IPS-NIHi7 (cell line): ENCODE data around the gene EFS.
"Not testable (repeated sequence)": the region's sequence is repeated elsewhere in the genome, so short reads cannot be mapped to it uniquely, and the experiment has no call there.

Experiments used
- DNase-seq: peaks from one replicate; pipeline ENCODE4 v3.0.0; 2012; ENCODE audit warnings: mixed read lengths; ENCODE audit errors: extremely low spot score

Gene EFS

DNA sequence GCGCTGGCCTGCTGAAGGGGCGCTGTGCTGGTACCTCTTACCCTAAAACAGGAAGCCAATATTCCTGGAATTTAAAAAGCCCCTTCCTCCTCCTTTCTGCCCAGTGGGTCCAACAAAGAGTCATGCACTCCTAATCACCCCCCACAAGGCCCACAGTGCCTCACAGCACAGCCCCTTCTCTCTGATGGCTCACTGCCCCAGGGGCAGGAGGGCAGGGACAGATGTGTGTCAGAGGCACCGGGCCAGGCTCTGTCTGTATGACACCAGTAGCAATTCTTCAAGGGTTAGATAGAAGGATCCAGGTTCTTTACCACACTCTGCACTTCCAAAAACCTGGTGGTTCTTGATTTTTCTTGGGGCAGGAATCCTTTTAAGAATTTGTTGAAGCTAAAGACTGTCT lies 34.2 kb upstream of the EFS start:
- DNase-seq, result no peak

GRCh38 chr14:23398348-23398747 lies 33.4 kb upstream of the EFS start:
- DNase-seq, result no peak

DNA sequence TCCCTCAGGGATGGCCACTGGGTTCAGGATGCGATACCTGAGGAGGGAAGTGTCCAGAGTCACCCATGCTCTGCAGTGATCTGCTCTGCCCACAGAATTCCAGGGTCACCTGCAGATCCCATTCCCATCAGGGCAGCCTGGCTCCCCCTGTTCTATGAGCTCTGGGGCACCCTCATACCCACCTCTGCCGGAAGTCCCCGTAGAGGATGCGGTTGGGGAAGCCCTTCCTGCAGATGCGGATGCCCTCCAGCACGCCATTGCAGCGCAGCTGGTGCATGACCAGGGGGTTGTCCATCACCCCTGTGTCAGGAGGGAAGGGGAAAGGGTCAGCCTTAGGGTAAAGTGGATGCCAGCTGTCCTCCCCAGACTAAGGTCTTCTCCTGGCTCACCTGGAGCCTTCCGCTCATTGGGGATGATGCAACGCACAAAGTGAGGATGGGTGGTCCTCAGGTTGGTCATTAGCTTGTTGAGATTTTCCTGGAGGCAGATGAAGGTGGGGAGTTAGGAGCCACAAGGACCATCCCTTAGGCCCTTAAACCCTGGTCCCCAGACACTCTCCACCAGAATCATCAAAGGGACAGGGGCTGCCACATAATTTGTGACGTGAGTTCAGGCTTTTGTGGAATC lies 31.9 kb upstream of the EFS start:
- DNase-seq, result no peak

DNA sequence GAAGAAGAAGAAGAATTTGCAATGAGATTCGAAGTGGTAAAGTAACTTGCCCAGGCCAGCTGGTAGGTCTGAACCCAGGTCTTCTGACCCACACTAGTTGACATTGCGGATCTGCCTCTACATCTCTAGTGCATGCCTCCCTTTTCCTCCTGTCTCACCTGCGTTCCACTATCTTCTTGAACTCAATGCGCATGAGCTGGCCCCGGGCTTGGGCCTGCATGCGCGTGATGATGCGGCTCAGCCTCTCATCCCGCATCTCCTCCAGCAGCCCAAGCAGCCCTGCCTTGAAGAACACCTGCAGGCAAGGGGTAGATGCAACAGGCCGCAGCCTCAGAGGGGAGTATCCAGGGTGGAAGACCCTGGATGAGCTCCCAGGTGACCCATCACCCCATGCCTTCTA lies 31.2 kb upstream of the EFS start:
- no peak for DNase-seq

DNA sequence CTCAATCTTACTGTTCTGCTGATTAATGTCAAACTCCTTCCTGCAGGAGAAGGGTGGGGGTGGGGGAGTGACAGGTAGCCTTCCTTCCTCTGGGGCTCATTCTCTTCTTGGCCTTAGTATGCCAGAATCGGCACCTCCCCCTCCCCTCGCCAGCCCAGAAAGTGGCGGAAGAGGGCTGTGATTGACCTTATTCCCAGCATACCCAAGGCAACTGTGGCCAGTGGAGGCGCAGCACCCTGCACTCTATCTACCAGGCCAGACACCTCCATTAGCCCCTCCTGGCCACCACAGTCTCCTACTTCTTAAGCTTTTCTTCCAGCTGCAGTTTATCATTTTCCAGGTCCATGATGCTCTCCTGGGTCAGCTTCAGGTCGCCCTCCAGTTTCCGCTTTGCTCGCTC lies 27.6 kb upstream of the EFS start:
- DNase-seq, result no peak

- DNase-seq, result not testable (repeated sequence)
Measured at GRCh38 chr14:23389871-23390270, 24.9 kb upstream of the EFS start.

- no peak for DNase-seq
Measured at GRCh38 chr14:23389396-23389795, 24.4 kb upstream of the EFS start.

DNA sequence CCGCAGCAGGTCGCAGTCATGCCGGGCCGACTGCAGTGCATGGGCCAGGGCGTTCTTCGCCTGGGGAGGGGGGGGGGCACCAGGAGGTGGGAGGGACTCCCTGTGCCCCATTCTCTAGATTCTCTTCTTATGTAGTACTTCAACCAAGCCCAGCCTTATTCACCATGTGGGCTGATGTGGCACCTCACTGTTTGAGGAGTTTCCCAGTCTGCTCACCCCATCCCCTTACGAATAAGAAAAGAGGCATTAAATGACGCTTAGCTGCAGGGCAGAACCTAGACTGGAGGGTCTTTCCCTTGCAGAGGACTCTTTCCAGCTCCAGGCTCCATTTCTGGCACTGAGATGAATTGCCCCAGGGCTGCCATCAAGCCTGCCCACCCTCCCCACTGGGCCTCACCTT lies 24.0 kb upstream of the EFS start:
- DNase-seq, result no peak

- DNase-seq, result no peak
Measured at GRCh38 chr14:23387916-23388882, 23.2 kb upstream of the EFS start.

DNA sequence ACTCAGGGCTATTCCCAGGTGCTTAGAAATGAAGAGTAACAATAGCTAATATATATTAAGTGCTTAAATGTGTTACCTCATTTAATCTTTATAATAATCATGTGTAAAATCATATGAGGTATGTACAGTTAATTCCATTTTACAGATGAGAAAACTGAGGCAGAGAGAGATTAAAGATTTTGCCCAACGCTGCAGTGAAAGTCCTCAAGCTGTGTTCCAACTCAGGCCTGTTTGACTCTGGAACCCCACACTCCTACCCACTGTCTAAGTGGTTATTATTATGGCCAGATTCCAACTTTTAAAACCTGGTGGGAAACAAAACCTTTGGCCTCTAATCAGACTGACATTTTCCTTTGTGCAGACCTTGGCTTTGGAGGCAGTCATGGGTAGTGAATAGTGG lies 22.0 kb upstream of the EFS start:
- DNase-seq, result no peak

DNA sequence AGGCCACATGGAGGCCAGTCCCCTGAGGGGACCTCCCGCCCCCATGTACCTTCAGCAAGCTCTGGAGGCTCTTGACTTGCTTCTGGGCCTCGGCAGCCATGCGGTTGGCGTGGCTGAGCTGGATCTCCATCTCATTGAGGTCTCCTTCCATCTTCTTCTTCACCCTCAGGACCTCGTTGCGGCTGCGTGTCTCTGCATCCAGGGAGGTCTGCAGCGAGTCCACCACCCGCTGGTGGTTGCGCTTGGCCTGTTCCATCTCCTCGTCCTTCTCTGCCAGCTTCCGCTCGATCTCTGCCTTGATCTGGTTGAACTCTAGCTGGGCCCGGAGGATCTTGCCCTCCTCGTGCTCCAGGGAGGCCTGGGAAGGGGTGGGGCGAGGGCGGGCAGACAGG lies 21.3 kb upstream of the EFS start:
- not testable (repeated sequence) for DNase-seq

DNA sequence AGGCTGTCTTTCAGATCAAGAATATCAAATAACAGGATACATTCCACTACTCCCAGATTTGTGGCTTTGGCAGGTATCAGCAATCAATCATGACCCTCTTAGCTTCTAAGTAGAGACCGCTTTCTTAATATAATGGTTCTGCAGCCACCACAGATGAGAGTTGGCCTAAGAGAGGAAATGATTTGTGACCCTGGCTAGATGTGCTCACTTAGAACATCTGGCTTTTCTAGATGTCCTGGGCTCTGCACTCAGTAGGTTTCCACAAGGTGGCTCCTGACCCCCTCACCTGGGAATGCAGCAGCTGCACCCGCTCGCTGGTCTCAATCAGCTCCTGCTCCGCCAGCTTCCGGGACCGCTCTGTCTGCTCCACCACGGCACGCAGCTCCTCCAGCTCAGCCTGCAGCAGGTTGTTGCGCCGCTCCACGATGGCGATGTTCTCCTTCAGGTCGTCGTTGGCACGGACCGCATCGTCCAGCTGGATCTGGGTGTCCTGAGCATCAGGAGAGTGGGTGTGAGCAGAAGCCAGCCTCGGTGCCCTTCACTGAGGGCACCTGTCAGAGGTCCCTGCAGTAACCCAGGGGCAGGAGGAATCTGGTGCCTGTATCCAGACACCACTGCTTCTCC lies 20.8 kb upstream of the EFS start:
- DNase-seq, result no peak

- DNase-seq, result no peak
Measured at GRCh38 chr14:23385244-23385641, 20.3 kb upstream of the EFS start.

GRCh38 chr14:23384364-23385080 lies 19.6 kb upstream of the EFS start:
- no peak for DNase-seq

DNA sequence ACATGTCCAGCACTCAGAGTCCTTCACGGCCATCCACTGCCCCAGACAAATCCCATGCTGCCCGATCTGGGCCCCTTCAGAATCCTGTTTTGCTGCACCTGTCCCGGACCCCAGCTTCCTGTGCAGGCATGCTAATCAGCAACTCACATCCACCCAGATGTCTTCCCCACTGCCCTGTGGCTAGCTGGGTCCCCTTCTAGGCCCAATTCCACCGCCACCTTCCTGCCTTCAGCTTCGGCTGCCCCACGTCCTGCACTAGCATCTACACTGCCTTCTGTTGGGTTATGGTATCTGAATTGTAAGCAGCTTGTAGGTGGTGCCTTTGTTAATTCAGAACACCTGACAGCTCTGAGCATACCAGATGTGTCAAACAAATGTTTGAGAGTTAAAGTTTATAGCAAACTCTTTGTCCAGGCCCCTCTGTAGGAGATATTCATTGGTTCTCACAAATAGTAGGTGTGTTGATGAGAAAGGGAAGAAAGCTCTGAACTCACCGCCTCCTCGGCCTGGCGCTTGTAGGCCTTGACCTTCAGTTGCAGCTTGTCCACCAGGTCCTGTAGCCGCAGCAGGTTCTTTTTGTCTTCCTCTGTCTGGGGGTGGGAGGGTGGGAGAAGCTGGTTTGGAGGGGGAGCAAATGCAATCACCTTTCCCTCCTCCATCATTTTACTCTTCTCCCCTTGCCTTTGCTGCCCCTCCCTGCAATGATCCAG lies 17.9 kb upstream of the EFS start:
- DNase-seq, result no peak

- DNase-seq, result no peak
Measured at GRCh38 chr14:23382276-23382675, 17.3 kb upstream of the EFS start.

DNA sequence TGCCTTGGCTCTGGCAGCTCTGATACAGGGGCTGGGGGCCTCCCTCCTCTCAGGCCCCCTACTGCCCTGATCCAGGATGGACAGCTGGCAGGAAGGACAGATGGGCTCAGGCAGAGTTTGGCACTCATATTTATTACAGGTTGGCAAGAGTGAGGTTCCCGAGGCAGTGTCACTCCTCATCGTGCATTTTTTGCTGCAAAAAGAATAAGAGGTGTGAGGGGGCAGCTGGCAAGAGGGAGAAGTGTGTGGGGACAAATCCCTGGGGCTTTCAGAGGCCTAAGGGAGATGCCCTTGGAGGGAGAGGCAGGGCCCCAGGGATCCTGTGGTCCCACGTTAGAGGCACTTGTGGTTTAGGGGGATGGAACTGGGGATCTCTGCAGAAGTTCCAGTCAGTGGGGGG lies 16.9 kb upstream of the EFS start:
- DNase-seq, result no peak

DNA sequence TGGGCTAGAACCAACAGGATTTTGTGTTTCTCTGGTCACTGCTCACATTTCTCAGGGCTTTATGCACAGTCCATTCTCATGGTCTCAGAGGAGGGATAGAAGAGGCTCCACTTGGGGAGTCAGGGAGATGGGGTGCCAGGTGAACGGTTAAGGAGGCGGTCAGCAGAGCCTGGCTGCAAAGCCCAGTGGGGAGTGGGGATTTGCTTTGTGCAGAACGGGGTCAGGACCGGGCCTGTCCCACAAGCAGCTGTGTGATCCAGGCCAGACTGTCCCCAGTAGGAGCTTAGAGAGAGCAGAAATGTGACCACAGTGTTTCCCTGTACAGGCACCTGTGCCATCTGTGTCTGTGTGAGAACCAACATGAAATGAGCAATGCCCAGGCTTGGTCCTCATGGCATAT lies 16.0 kb upstream of the EFS start:
- DNase-seq, result no peak

- DNase-seq, result no peak
Measured at GRCh38 chr14:23380197-23380914, 15.4 kb upstream of the EFS start.

DNA sequence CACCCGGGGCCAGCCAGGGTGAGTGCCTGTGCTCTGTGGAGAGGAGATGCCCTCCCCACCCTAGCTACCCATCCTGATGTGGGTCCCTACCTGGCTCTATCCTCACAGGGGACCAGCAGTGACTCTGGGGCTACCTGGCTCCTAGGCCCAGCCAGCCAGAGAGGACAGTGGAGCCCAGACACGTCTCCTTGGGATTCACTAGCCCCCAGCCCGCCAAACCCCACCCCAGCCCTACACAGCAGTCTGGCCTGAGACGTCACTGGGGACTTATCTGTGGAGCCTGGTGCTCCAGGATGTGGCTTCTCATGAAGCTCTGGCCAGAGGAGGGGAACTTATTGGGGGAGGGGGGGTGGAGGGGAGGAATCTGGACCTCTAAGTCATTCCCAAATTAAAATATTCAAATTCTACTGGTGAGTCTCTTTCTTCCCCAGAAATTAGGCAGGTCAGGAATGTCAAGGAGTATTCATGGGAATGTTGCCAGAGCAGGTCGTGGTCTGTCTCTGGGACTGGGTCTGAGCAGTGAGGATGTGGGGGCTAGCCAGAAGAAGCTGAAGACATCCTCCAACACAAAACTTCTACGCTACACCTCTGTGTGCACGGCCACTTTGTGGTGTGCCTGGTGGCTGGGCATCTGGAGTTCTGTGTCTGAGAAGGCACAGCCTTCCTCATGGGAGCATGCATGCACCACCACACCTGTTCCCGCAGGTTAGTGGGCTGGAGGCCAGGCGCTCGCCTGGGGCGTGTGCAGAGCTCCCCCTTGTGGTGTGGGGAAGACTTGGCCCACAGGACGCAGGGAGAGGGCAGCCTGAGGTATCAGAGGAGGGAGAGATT lies 14.6 kb upstream of the EFS start:
- DNase-seq, result peak; percentile 86
